Left ventricle myocardium inferior (tissue), 1 donor: ENCODE data around the gene TSHZ2. TPM values are rescaled to one million over a fixed set of nuclear protein-coding genes. Genes with fewer than 3 reads are reported as not detected.

Source experiments
- DNase-seq: peaks from one replicate; pipeline ENCODE4 v3.0.0-alpha.2; 2020
- H3K27ac ChIP-seq: fragments of 200-600 bp; replicated peaks from 2 replicates; pipeline ENCODE4 v1.8.0; 2021
- H3K27me3 ChIP-seq: fragments of 200-600 bp; 2 replicates; pipeline ENCODE4 v1.8.0; 2021; ENCODE audit warnings: low read depth
- H3K36me3 ChIP-seq: fragments of 200-600 bp; 2 replicates; pipeline ENCODE4 v1.8.0; 2021
- H3K4me1 ChIP-seq: fragments of 200-600 bp; 2 replicates; pipeline ENCODE4 v1.8.0; 2021
- H3K4me3 ChIP-seq: fragments of 200-600 bp; 2 replicates; pipeline ENCODE4 v1.8.0; 2021; ENCODE audit warnings: mild to moderate bottlenecking, moderate library complexity
- H3K9me3 ChIP-seq: fragments of 200-600 bp; replicated peaks from 2 replicates; pipeline ENCODE4 v1.8.0; 2021
- intact Hi-C: fragments of 100-400 bp; cut with micrococcal nuclease; formaldehyde crosslinking; loops from one replicate; pipeline ENCODE4 v1.11.0; 2022
- total RNA-seq: library from RNA; stranded (reverse); fragmentation: NEBNext Ultra II Directional; extraction: Animal tissue kit (Norgen Biotek cat#: 25700); gene quantifications from one replicate; pipeline ENCODE4 v1.2.1, GENCODE V29; 2021
- TF ChIP-seq, protein P1 (sequence below): fragments of 200-600 bp; IDR thresholded peaks from 2 replicates; pipeline ENCODE4 v1.8.0; 2021; ENCODE audit warnings: antibody characterized with exemption, mild to moderate bottlenecking, borderline replicate concordance
- donor health status: DM: no; HTN: yes; CAD: no; lungs with severe emphysema.

TSHZ2 gene
- total RNA-seq, 1 donor from 2014 or later, result 3.1 TPM

DNA sequence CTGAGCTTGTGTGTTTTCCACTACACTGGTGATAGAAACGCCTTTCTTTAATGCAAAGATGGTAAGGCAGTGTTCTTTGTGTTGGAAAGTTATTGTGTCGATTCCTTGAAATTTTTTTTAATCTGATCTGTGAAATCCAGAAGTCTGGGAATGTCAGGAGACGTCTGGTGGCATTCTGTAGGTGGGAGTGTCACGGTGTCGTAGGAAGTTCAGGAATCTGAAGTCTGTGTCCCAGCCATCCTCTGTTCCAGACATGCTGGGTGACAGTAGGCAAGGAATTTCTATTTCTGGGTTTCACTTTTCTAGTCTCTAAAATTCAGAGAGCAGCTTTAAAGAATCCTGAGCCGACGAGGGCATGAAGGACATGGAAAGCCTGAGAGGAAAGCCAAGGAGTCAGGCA lies 397.7 kb downstream of the TSHZ2 start:
- TF ChIP-seq, protein P1, sequence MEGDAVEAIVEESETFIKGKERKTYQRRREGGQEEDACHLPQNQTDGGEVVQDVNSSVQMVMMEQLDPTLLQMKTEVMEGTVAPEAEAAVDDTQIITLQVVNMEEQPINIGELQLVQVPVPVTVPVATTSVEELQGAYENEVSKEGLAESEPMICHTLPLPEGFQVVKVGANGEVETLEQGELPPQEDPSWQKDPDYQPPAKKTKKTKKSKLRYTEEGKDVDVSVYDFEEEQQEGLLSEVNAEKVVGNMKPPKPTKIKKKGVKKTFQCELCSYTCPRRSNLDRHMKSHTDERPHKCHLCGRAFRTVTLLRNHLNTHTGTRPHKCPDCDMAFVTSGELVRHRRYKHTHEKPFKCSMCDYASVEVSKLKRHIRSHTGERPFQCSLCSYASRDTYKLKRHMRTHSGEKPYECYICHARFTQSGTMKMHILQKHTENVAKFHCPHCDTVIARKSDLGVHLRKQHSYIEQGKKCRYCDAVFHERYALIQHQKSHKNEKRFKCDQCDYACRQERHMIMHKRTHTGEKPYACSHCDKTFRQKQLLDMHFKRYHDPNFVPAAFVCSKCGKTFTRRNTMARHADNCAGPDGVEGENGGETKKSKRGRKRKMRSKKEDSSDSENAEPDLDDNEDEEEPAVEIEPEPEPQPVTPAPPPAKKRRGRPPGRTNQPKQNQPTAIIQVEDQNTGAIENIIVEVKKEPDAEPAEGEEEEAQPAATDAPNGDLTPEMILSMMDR, result no peak
- intact Hi-C loops, result no loop called here
- Histone ChIP-seq H3K9me3 (no peaks in the 10 kb centered on the region), H3K4me3 (no peak overlapping the region), H3K36me3 (no peaks in the 10 kb centered on the region), H3K4me1 (peaks cover 5% of the 10 kb centered on the region), H3K27ac (no peak overlapping the region), H3K27me3 (no peaks in the 10 kb centered on the region)
- DNase-seq, result no peak

DNA sequence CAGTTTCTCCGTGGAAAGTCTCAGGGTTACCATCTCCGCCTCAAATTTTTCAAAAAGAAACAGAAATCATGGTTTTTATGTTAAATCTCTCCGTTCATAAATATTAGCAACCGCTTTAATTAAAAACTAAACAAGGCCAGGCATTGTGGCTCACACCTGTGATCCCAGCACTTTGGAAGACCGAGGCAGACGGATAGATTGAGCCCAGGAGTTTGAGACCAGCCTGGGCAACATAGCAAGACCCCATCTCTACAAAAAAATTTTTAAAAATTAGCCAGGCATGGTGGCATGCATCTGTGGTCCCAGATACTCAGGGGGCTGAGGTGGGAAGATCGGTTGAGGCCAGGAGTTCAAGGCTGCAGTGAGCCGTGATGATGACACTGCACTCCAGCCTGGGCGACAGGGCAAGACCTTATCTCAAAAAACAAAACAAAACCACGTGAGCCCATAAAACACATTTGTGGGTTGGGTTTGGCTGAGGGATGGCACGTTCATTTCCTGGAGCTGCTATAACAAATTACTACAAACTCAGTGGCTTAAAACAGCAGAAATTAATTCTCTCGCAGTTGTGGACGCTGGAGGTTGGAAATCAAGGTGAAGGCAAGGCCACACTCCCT lies 398.3 kb downstream of the TSHZ2 start:
- H3K36me3 ChIP-seq, result no peaks in the 10 kb centered on the region
- no peak for DNase-seq
- TF ChIP-seq, protein P1, result no peak
- H3K4me3 ChIP-seq, result no peak overlapping the region
- intact Hi-C loops, result no loop called here
- no peaks in the 10 kb centered on the region for H3K27me3 ChIP-seq
- no peaks in the 10 kb centered on the region for H3K9me3 ChIP-seq
- no peak overlapping the region for H3K27ac ChIP-seq
- peaks cover 4% of the 10 kb centered on the region for H3K4me1 ChIP-seq

DNA sequence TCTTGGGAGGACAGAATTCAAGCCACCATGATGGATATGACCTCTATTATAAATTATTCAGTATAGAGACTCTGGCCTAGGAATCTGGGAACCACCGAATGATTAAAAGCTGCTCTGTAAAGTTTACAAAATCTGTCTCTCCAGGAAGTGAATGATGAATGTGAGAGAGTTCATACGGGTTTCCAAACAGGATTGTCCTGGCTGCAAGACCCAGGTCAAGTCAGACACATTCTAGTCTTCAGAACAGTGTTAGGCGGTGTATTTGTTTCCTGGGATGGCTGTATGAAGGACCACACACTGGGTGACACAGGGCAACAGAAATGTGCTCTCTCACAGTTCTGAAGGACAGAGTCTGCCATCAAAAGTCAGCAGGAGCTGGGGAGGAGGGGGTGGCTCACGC lies 399.1 kb downstream of the TSHZ2 start:
- intact Hi-C loops, result no loop called here
- Histone ChIP-seq H3K4me1 (no peaks in the 10 kb centered on the region), H3K27me3 (no peaks in the 10 kb centered on the region), H3K4me3 (no peak overlapping the region), H3K27ac (no peak overlapping the region), H3K9me3 (no peaks in the 10 kb centered on the region), H3K36me3 (no peaks in the 10 kb centered on the region)
- no peak for DNase-seq
- TF ChIP-seq, protein P1, result no peak

DNA sequence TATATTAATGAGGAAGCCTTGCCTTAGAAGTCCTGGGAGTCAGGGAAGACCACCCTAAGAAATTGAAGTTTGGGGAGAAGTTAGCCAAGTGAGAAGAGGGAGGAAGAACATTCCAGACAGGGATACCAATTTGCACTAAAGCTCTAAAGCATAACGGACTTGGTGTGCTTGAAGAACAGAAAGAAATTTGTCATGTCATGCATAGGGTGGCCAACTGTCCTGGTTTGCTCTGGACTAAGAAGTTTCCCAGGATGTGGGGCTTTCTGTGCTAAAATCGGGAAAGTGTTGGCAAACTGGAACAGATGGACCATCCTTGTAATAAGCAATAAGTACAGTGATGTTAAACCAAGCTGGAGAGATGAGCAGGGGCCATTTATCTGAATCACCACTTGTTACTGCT lies 403.9 kb downstream of the TSHZ2 start:
- intact Hi-C loops, result no loop called here
- DNase-seq, result no peak
- Histone ChIP-seq H3K9me3 (peaks cover 4% of the 10 kb centered on the region), H3K4me3 (no peak overlapping the region), H3K4me1 (peaks cover 12% of the 10 kb centered on the region), H3K36me3 (no peaks in the 10 kb centered on the region), H3K27ac (no peak overlapping the region), H3K27me3 (no peaks in the 10 kb centered on the region)
- TF ChIP-seq, protein P1, result no peak

DNA sequence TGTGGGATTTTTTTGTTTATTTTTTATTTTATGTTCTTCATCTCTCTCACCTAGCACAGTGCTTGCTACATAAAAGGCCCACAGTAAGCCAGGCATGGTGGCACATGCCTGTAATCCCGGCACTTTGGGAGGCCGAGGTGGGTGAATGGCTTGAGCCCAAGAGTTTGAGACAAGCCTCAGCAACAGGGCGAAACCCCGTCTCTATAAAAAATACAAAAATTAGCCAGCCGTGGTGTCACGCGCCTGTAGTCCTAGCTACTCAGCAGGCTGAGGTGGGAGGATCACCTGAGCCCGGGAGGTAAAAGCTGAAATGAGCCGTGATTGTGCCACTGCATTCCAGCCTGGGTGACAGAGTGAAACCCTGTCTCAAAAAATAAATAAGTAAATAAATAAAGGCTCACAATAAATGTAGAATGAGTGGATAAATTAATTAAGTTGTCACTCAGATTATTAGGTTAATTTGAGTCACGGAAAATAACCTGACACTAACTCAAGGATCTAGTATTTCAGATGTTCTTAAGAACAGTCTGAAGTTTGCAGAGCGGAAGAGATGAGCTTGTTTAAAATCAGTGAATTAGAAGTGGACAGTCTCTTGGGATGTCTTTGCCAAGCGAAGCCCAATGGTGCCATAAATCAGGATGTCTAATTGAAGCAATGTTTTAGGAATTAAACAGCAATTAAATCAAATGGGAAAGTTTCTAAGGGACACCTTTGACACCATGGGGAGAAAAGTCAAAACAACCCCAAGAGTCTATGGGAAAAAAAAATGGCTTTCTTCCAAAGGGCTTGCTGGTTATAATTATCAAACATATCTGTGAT lies 407.1 kb downstream of the TSHZ2 start:
- Histone ChIP-seq H3K36me3 (no peaks in the 10 kb centered on the region), H3K27ac (no peak overlapping the region), H3K9me3 (peaks cover 4% of the 10 kb centered on the region), H3K4me1 (peaks cover 12% of the 10 kb centered on the region), H3K4me3 (no peak overlapping the region), H3K27me3 (no peaks in the 10 kb centered on the region)
- no peak for DNase-seq
- intact Hi-C loops, result no loop called here
- TF ChIP-seq, protein P1, result no peak
